SK-N-SH (cell line): Measurements from ENCODE around the gene RPL12. TPM values are rescaled to one million over a fixed set of nuclear protein-coding genes. Genes with fewer than 3 reads are reported as not detected.

Experiments
- CTCF ChIA-PET: fragments of 300-600, 350-600 bp; formaldehyde crosslinking; extraction: SDS; loops from one replicate; lab custom pipeline; 2021; lab: Yijun Ruan, JAX
- POLR2A ChIA-PET: fragments of 350-600 bp; sonication (Branson Sonifier 250); formaldehyde crosslinking; extraction: SDS; loops from one replicate; lab custom pipeline; 2020; ENCODE audit warnings: antibody characterized with exemption, inconsistent platforms; lab: Yijun Ruan, JAX
- DNase-seq: peaks from one replicate; pipeline ENCODE4 v3.0.0; 2012
- H2AFZ ChIP-seq: fragments of 200-600 bp; sonication (generic); 2 replicates; pipeline ENCODE4 v1.8.1; 2016; ENCODE audit warnings: antibody characterized with exemption, mild to moderate bottlenecking, low read depth
- H3F3A ChIP-seq: fragments of 200-600 bp; sonication (generic); replicated peaks from 2 replicates; pipeline ENCODE3; 2016; ENCODE audit warnings: antibody characterized with exemption, mild to moderate bottlenecking; ENCODE audit not compliant: insufficient read depth
- H3K27ac ChIP-seq, 2 experiments: fragments of 200-500 bp in 1 of 2; fragments of 200-600 bp in 1 of 2; sonication (Bioruptor generic) in 1 of 2; sonication (generic), shearing (Covaris generic) in 1 of 2; 2 replicates each; pipeline versions ENCODE4 v1.5.1 to v1.6.1; 2014 to 2016; ENCODE audit warnings: low read depth in 2 of 2, inconsistent platforms in 1 of 2, low read length in 1 of 2, mild to moderate bottlenecking in 1 of 2, mixed read lengths in 1 of 2
- H3K27me3 ChIP-seq: fragments of 200-600 bp; sonication (generic), shearing (Covaris generic); 2 replicates; pipeline ENCODE4 v1.6.1; 2016; ENCODE audit warnings: mixed run types; ENCODE audit not compliant: insufficient read depth
- H3K36me3 ChIP-seq, 2 experiments: fragments of 200-500 bp in 1 of 2; fragments of 200-600 bp in 1 of 2; sonication (Bioruptor generic) in 1 of 2; sonication (generic) in 1 of 2; replicated peaks in 1 of 2; 2 replicates each; pipeline versions ENCODE3 to v1.5.1; 2014 to 2016; ENCODE audit warnings: low read length in 1 of 2, mild to moderate bottlenecking in 1 of 2; ENCODE audit not compliant: insufficient read depth in 2 of 2, control insufficient read depth in 1 of 2
- H3K4me1 ChIP-seq, 2 experiments: fragments of 200-500 bp in 1 of 2; fragments of 200-600 bp in 1 of 2; sonication (Bioruptor generic) in 1 of 2; sonication (generic), shearing (Covaris generic) in 1 of 2; 2 replicates each; pipeline versions ENCODE4 v1.5.1 to v1.6.1; 2014 to 2016; ENCODE audit warnings: low read depth in 1 of 2, low read length in 1 of 2, mixed run types in 1 of 2; ENCODE audit not compliant: insufficient read depth in 2 of 2, control insufficient read depth in 1 of 2
- H3K4me2 ChIP-seq: fragments of 200-600 bp; sonication (generic), shearing (Covaris generic); 2 replicates; pipeline ENCODE4 v1.6.1; 2017; ENCODE audit warnings: mixed run types
- H3K4me3 ChIP-seq, 2 experiments: fragments of 200-500 bp in 1 of 2; fragments of 200-600 bp in 1 of 2; sonication (Bioruptor generic) in 1 of 2; sonication (generic), shearing (Covaris generic) in 1 of 2; 2 replicates each; pipeline versions ENCODE4 v1.5.1 to v1.8.1; 2014 to 2016; ENCODE audit warnings: low read depth in 2 of 2, inconsistent platforms in 1 of 2, low read length in 1 of 2, mild to moderate bottlenecking in 1 of 2, mixed read lengths in 1 of 2, moderate library complexity in 1 of 2
- H3K79me2 ChIP-seq: fragments of 200-600 bp; sonication (generic); 2 replicates; pipeline ENCODE4 v1.8.1; 2017; ENCODE audit warnings: mild to moderate bottlenecking; ENCODE audit not compliant: insufficient read depth
- H3K9ac ChIP-seq: fragments of 200-600 bp; sonication (generic); 2 replicates; pipeline ENCODE4 v1.6.1; 2017; ENCODE audit warnings: mixed run types
- H3K9me2 ChIP-seq: fragments of 200-600 bp; sonication (generic); 2 replicates; pipeline ENCODE4 v1.6.1; 2017; ENCODE audit warnings: mixed run types
- H3K9me3 ChIP-seq: fragments of 200-600 bp; sonication (generic); 2 replicates; pipeline ENCODE4 v1.6.1; 2017; ENCODE audit warnings: mixed run types, mild to moderate bottlenecking, moderate library complexity
- H4K20me1 ChIP-seq: fragments of 200-600 bp; sonication (generic); 2 replicates; pipeline ENCODE4 v1.6.1; 2017; ENCODE audit warnings: mild to moderate bottlenecking, mixed run types; ENCODE audit not compliant: insufficient read depth
- CHD2 ChIP-seq: fragments of 150-350 bp; IDR thresholded peaks from 2 replicates; pipeline ENCODE4 v1.6.1; 2018; ENCODE audit warnings: low read length; ENCODE audit not compliant: partially characterized antibody
- CTCF ChIP-seq: fragments of 200-600 bp; sonication (generic); IDR thresholded peaks from 2 replicates; pipeline ENCODE4 v1.6.1; 2017; ENCODE audit warnings: antibody characterized with exemption, mild to moderate bottlenecking, moderate library complexity
- EP300 ChIP-seq, 2 experiments: IDR thresholded peaks; 2 replicates each; pipeline versions ENCODE4 v1.4.0 to v1.6.1; 2012; ENCODE audit warnings: borderline replicate concordance in 1 of 2, low read depth in 1 of 2, low read length in 1 of 2
- EZH2phosphoT487 ChIP-seq: fragments of 200-600 bp; sonication (generic); IDR thresholded peaks from 2 replicates; pipeline ENCODE4 v1.6.1; 2017; ENCODE audit warnings: low read depth, mixed run types, mild to moderate bottlenecking, antibody characterized with exemption, moderate library complexity, borderline replicate concordance
- FOXJ3 ChIP-seq: sonication (generic); formaldehyde crosslinking; IDR thresholded peaks from 2 replicates; pipeline ENCODE4 v1.5.1; 2020; ENCODE audit warnings: mild to moderate bottlenecking, missing genetic modification reagents
- GABPA ChIP-seq: IDR thresholded peaks from 2 replicates; pipeline ENCODE4 v1.4.0; 2012; ENCODE audit warnings: low read depth, mild to moderate bottlenecking
- GATA2 ChIP-seq: sonication (generic); formaldehyde crosslinking; IDR thresholded peaks from 2 replicates; pipeline ENCODE4 v1.5.0; 2020; ENCODE audit warnings: mild to moderate bottlenecking, missing genetic modification reagents
- JUND ChIP-seq: IDR thresholded peaks from 2 replicates; pipeline ENCODE4 v1.4.0; 2012
- MEF2A ChIP-seq: IDR thresholded peaks from 2 replicates; pipeline ENCODE4 v1.4.0; 2012; ENCODE audit warnings: low read depth, borderline replicate concordance
- MXI1 ChIP-seq: IDR thresholded peaks from 2 replicates; pipeline ENCODE4 v1.6.1; 2012; ENCODE audit warnings: mild to moderate bottlenecking, low read depth, low read length, improper control_type of control experiment
- NFIC ChIP-seq: IDR thresholded peaks from 2 replicates; pipeline ENCODE4 v1.4.0; 2012; ENCODE audit warnings: borderline replicate concordance
- NRF1 ChIP-seq: IDR thresholded peaks from 2 replicates; pipeline ENCODE4 v1.6.1; 2012; ENCODE audit warnings: low read depth, mild to moderate bottlenecking, low read length
- RCOR1 ChIP-seq: fragments of 150-350 bp; IDR thresholded peaks from 2 replicates; pipeline ENCODE4 v1.6.1; 2017; ENCODE audit warnings: antibody characterized with exemption, low read length
- RFX5 ChIP-seq: IDR thresholded peaks from 2 replicates; pipeline ENCODE4 v1.6.1; 2012; ENCODE audit warnings: mild to moderate bottlenecking, improper control_type of control experiment, low read length
- RXRA ChIP-seq: IDR thresholded peaks from 2 replicates; pipeline ENCODE4 v1.4.0; 2012; ENCODE audit warnings: low read depth, mild to moderate bottlenecking, borderline replicate concordance
- TAF1 ChIP-seq: IDR thresholded peaks from 2 replicates; pipeline ENCODE4 v1.6.1; 2012; ENCODE audit warnings: low read depth, mild to moderate bottlenecking, low read length, moderate library complexity, borderline replicate concordance
- TEAD4 ChIP-seq: IDR thresholded peaks from 2 replicates; pipeline ENCODE4 v1.4.0; 2012; ENCODE audit warnings: mild to moderate bottlenecking, borderline replicate concordance; ENCODE audit not compliant: insufficient read depth
- USF1 ChIP-seq: IDR thresholded peaks from 2 replicates; pipeline ENCODE4 v1.4.0; 2012; ENCODE audit warnings: low read depth, borderline replicate concordance
- YY1 ChIP-seq: IDR thresholded peaks from 2 replicates; pipeline ENCODE4 v1.4.0; 2012; ENCODE audit warnings: low read depth, mild to moderate bottlenecking
- WGBS: methylation state at CpG from one replicate; pipeline ENCODE4 v1.1.6; 2017; ENCODE audit warnings: low lambda C conversion rate; 5-methylcytosine and 5-hydroxymethylcytosine counted together
- polyA plus RNA-seq, 3 experiments: library from polyadenylated mRNA; depleted of rRNA; stranded (reverse); fragments of >200 nt; gene quantifications; 2 replicates each; pipeline ENCODE4 v1.2.3, GENCODE V29; 2012
- TF ChIP-seq, protein P1 (sequence below): IDR thresholded peaks from 2 replicates; pipeline ENCODE4; 2012

The RPL12 gene
- polyA plus RNA-seq, 1 of the 3 experiments (the other 2 are of a cell fraction) = 3,270 TPM

DNA sequence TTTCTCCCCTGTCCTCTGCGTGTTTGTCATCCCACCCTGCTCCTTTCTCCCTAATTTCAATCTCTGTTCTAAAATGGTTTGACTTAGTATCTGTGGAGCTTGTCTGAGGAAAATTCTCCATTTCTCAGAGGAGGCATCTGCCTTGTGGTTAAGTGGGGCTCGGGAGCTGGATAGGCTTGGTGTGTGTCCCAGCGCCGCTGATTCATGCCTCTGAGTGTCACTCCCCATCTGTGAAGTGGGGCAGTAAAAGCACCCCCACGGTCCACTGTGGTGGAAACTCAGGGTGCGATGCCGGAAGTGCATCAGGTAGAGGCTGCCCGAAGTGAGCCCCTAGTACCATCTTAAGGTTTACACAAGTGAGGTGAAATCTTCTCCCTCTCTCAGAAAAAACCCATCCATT is 37.7 kb upstream of the RPL12 start:
- 84% methylated on average over 8 of the region's 8 CpGs for WGBS
- H3K79me2 ChIP-seq = no peaks in the 10 kb centered on the region
- TF ChIP-seq TAF1 = no peak
- TF ChIP-seq NRF1 = no peak
- TF ChIP-seq, all 33 proteins: peak for 0
- Histone ChIP-seq H2AFZ (no peak overlapping the region), H3K4me3 (no peak overlapping the region), H3K4me1 (no peaks in the 10 kb centered on the region), H3K9ac (no peak overlapping the region), H3K27ac (no peak overlapping the region), H3K36me3 (peaks cover 3 to 37% of the 10 kb centered on the region in 2 experiments), H3K27me3 (no peaks in the 10 kb centered on the region), H3F3A (peaks cover 14% of the 10 kb centered on the region), H3K9me2 (no peaks in the 10 kb centered on the region), H3K9me3 (no peaks in the 10 kb centered on the region), H4K20me1 (no peaks in the 10 kb centered on the region), H3K4me2 (no peak overlapping the region)
- CTCF ChIA-PET = interaction anchor here (0.9 to 3.7 kb wide), 7 partner anchors 10 to 246 kb away, joined by 3 to 25 read pairs (median 4); partner anchors contain the start of gene TOR2A
- POLR2A ChIA-PET = no interaction called here
- DNase-seq = no peak

GRCh38 chr9:127485995-127486394 is 34.8 kb upstream of the RPL12 start:
- H3K9ac ChIP-seq = no peak overlapping the region
- H3K4me1 ChIP-seq = no peaks in the 10 kb centered on the region
- no peaks in the 10 kb centered on the region for H3K79me2 ChIP-seq
- H3F3A ChIP-seq = peaks cover 1% of the 10 kb centered on the region
- POLR2A ChIA-PET = no interaction called here
- no peak for DNase-seq
- H3K9me2 ChIP-seq = no peaks in the 10 kb centered on the region
- H3K4me2 ChIP-seq = no peak overlapping the region
- peaks cover 12 to 24% of the 10 kb centered on the region in 2 experiments for H3K36me3 ChIP-seq
- no peak overlapping the region for H2AFZ ChIP-seq
- no peaks in the 10 kb centered on the region for H3K27me3 ChIP-seq
- CTCF ChIA-PET = interaction anchor here (0.9 to 1.0 kb wide), 2 partner anchors 18 to 93 kb away, joined by 3 read pairs; no protein-coding TSS in a partner anchor
- no peak overlapping the region for H3K27ac ChIP-seq
- 97% methylated on average over 6 of the region's 11 CpGs for WGBS
- no peaks in the 10 kb centered on the region for H4K20me1 ChIP-seq
- no peak for TF ChIP-seq CTCF
- TF ChIP-seq YY1 = no peak
- TF ChIP-seq, protein P1, sequence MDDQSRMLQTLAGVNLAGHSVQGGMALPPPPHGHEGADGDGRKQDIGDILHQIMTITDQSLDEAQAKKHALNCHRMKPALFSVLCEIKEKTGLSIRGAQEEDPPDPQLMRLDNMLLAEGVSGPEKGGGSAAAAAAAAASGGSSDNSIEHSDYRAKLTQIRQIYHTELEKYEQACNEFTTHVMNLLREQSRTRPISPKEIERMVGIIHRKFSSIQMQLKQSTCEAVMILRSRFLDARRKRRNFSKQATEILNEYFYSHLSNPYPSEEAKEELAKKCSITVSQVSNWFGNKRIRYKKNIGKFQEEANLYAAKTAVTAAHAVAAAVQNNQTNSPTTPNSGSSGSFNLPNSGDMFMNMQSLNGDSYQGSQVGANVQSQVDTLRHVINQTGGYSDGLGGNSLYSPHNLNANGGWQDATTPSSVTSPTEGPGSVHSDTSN = no peak
- TF ChIP-seq NRF1 = no peak
- no peak for TF ChIP-seq NFIC
- TF ChIP-seq RCOR1 = no peak
- no peak for TF ChIP-seq RXRA
- TF ChIP-seq MXI1 = no peak
- no peak for TF ChIP-seq CHD2
- no peak for TF ChIP-seq EP300 (IDR thresholded peaks at IDR 0.05; ENCODE audit: borderline replicate concordance in 1 of 2, low read depth in 1 of 2, low read length in 1 of 2)
- no peak for TF ChIP-seq FOXJ3 (CRISPR knock-in tag)
- TF ChIP-seq MEF2A = no peak
- no peak for TF ChIP-seq EZH2phosphoT487
- no peak for TF ChIP-seq TEAD4
- TF ChIP-seq USF1 = no peak
- TF ChIP-seq JUND = no peak
- TF ChIP-seq GABPA = no peak
- no peak for TF ChIP-seq RFX5
- no peak for TF ChIP-seq GATA2 (CRISPR knock-in tag)
- no peaks in the 10 kb centered on the region for H3K9me3 ChIP-seq
- no peak overlapping the region for H3K4me3 ChIP-seq
